ENCODE results near the gene STMN1.

Gene STMN1

GRCh38 chr1:25912076-25912831 lies 6.0 kb upstream of the STMN1 start:
- Histone ChIP-seq H3K27ac (no peak overlapping the region), H3K9ac (no peak overlapping the region), H3K9me3 (replicated peaks in 1 of 11) (no peaks in the 10 kb centered on the region), H3K4me2 (no peak overlapping the region), H4K20me1 (no peaks in the 10 kb centered on the region), H3K4me1 (peaks cover 0 to 4% (median under 1%) of the 10 kb centered on the region in 10 experiments; a peak in 7 of 20 replicates), H3K4me3 (no peak overlapping the region), H3K36me3 (no peaks in the 10 kb centered on the region), H3K27me3 (no peaks in the 10 kb centered on the region)
- no peak for TF ChIP-seq Cebpa-rat (IDR thresholded peaks at IDR 0.05)

GRCh38 chr1:25911162-25911561 lies 4.9 kb upstream of the STMN1 start:
- no peaks in the 10 kb centered on the region for H3K27me3 ChIP-seq
- H3K36me3 ChIP-seq, result no peaks in the 10 kb centered on the region
- no peak overlapping the region for H3K4me3 ChIP-seq
- no peak overlapping the region for H3K27ac ChIP-seq
- no peaks in the 10 kb centered on the region for H4K20me1 ChIP-seq
- H3K9me3 ChIP-seq (replicated peaks in 1 of 11), result no peaks in the 10 kb centered on the region
- H3K4me2 ChIP-seq, result no peak overlapping the region
- H3K4me1 ChIP-seq, result peaks cover 0 to 13% (median 9%) of the 10 kb centered on the region in 10 experiments; a peak in 16 of 20 replicates
- no peak for TF ChIP-seq Cebpa-rat (IDR thresholded peaks at IDR 0.05)
- H3K9ac ChIP-seq, result no peak overlapping the region

- H3K9me3 ChIP-seq (replicated peaks in 1 of 11), result no peaks in the 10 kb centered on the region
- peaks cover 6 to 20% (median 14%) of the 10 kb centered on the region in 10 experiments for H3K4me1 ChIP-seq
- peaks cover 0 to 13% (median 9%) of the 10 kb centered on the region in 11 experiments; a peak in 15 of 22 replicates for H4K20me1 ChIP-seq
- H3K9ac ChIP-seq, result no peak overlapping the region
- no peaks in the 10 kb centered on the region for H3K27me3 ChIP-seq
- H3K4me3 ChIP-seq, result no peak overlapping the region
- no peak overlapping the region for H3K27ac ChIP-seq
- peaks cover 0 to 8% (median 5%) of the 10 kb centered on the region in 11 experiments; a peak in 13 of 22 replicates for H3K36me3 ChIP-seq
- TF ChIP-seq Cebpa-rat (IDR thresholded peaks at IDR 0.05), result no peak
- no peak overlapping the region for H3K4me2 ChIP-seq
Observed at GRCh38 chr1:25909040-25909439, 2.8 kb upstream of the STMN1 start.

- Histone ChIP-seq H3K36me3 (peaks cover 0 to 17% (median 13%) of the 10 kb centered on the region in 11 experiments; a peak in 17 of 22 replicates), H3K4me3 (no peak overlapping the region), H3K27ac (no peak overlapping the region), H3K4me2 (no peak overlapping the region), H3K4me1 (peaks cover 15 to 28% (median 23%) of the 10 kb centered on the region in 10 experiments), H3K9ac (no peak overlapping the region), H4K20me1 (peaks cover 0 to 22% (median 18%) of the 10 kb centered on the region in 11 experiments; a peak in 15 of 22 replicates), H3K9me3 (replicated peaks in 1 of 11) (no peaks in the 10 kb centered on the region), H3K27me3 (no peaks in the 10 kb centered on the region)
- no peak for TF ChIP-seq Cebpa-rat (IDR thresholded peaks at IDR 0.05)
Observed at GRCh38 chr1:25908161-25908560, 1.9 kb upstream of the STMN1 start.

GRCh38 chr1:25907601-25908000 lies 1.4 kb upstream of the STMN1 start:
- H3K27ac ChIP-seq, result no peak overlapping the region
- H3K27me3 ChIP-seq, result no peaks in the 10 kb centered on the region
- H4K20me1 ChIP-seq, result peaks cover 0 to 27% (median 24%) of the 10 kb centered on the region in 11 experiments; a peak in 15 of 22 replicates
- no peaks in the 10 kb centered on the region for H3K9me3 ChIP-seq (replicated peaks in 1 of 11)
- no peak for TF ChIP-seq Cebpa-rat (IDR thresholded peaks at IDR 0.05)
- no peak overlapping the region for H3K4me3 ChIP-seq
- peaks cover 0 to 22% (median 19%) of the 10 kb centered on the region in 11 experiments; a peak in 19 of 22 replicates for H3K36me3 ChIP-seq
- peak overlapping the region in 3 of 11 experiments; percentile 77 to 84 (median 84); a peak in 5 of 22 replicates for H3K4me2 ChIP-seq
- H3K4me1 ChIP-seq, result peaks cover 20 to 34% (median 27%) of the 10 kb centered on the region in 10 experiments
- H3K9ac ChIP-seq, result no peak overlapping the region

- H3K36me3 ChIP-seq, result peaks cover 0 to 31% (median 27%) of the 10 kb centered on the region in 11 experiments; a peak in 19 of 22 replicates
- H3K27ac ChIP-seq, result peak overlapping the region in 9 of 11 experiments; percentile 84 to 98 (median 97); a peak in 18 of 22 replicates
- peak overlapping the region; percentile 77 to 94 (median 85) for H3K4me2 ChIP-seq
- H4K20me1 ChIP-seq, result peaks cover 0 to 36% (median 32%) of the 10 kb centered on the region in 11 experiments; a peak in 15 of 22 replicates
- peak overlapping the region; percentile 68 to 91 (median 84) for H3K4me3 ChIP-seq
- H3K9me3 ChIP-seq (replicated peaks in 1 of 11), result no peaks in the 10 kb centered on the region
- H3K4me1 ChIP-seq, result peaks cover 23 to 39% (median 31%) of the 10 kb centered on the region in 10 experiments
- H3K27me3 ChIP-seq, result no peaks in the 10 kb centered on the region
- no peak for TF ChIP-seq Cebpa-rat (IDR thresholded peaks at IDR 0.05)
- H3K9ac ChIP-seq, result peak overlapping the region in 10 of 11 experiments; percentile 78 to 98 (median 96); a peak in 20 of 22 replicates
Observed at GRCh38 chr1:25906644-25907300, 553 bp upstream of the STMN1 start.

GRCh38 chr1:25904943-25905679 lies 1.1 kb downstream of the STMN1 start:
- Histone ChIP-seq H4K20me1 (peaks cover 0 to 52% (median 49%) of the 10 kb centered on the region in 11 experiments; a peak in 15 of 22 replicates), H3K27ac (peak overlapping the region in 10 of 11 experiments; percentile 65 to 98 (median 96); a peak in 21 of 22 replicates), H3K4me2 (peak overlapping the region; percentile 79 to 94 (median 89)), H3K9me3 (replicated peaks in 1 of 11) (no peaks in the 10 kb centered on the region), H3K36me3 (peaks cover 12 to 47% (median 44%) of the 10 kb centered on the region in 11 experiments), H3K4me3 (peak overlapping the region; percentile 68 to 91 (median 84)), H3K27me3 (no peaks in the 10 kb centered on the region), H3K9ac (peak overlapping the region; percentile 77 to 98 (median 96)), H3K4me1 (peaks cover 23 to 46% (median 37%) of the 10 kb centered on the region in 10 experiments)
- no peak for TF ChIP-seq Cebpa-rat (IDR thresholded peaks at IDR 0.05)

GRCh38 chr1:25903986-25904385 lies 2.2 kb downstream of the STMN1 start:
- H3K27me3 ChIP-seq, result no peaks in the 10 kb centered on the region
- peak overlapping the region; percentile 68 to 91 (median 84); a peak in 19 of 20 replicates for H3K4me3 ChIP-seq
- no peak for TF ChIP-seq Cebpa-rat (IDR thresholded peaks at IDR 0.05)
- H4K20me1 ChIP-seq, result peaks cover 0 to 63% (median 60%) of the 10 kb centered on the region in 11 experiments; a peak in 15 of 22 replicates
- peaks cover 23 to 46% (median 41%) of the 10 kb centered on the region in 10 experiments for H3K4me1 ChIP-seq
- peak overlapping the region; percentile 77 to 98 (median 96); a peak in 19 of 22 replicates for H3K9ac ChIP-seq
- H3K27ac ChIP-seq, result peak overlapping the region in 9 of 11 experiments; percentile 84 to 98 (median 97); a peak in 12 of 22 replicates
- no peaks in the 10 kb centered on the region for H3K9me3 ChIP-seq (replicated peaks in 1 of 11)
- peaks cover 21 to 59% (median 55%) of the 10 kb centered on the region in 11 experiments for H3K36me3 ChIP-seq
- H3K4me2 ChIP-seq, result peak overlapping the region; percentile 79 to 92 (median 85); a peak in 21 of 22 replicates

Data from BLaER1 treated with 17β-estradiol and CSF1 and Interleukin-3, amounts not matched to agents 10 nM and 100 nM (cell line).